ENCODE measurements around the gene CELF1.

Gene CELF1

DNA sequence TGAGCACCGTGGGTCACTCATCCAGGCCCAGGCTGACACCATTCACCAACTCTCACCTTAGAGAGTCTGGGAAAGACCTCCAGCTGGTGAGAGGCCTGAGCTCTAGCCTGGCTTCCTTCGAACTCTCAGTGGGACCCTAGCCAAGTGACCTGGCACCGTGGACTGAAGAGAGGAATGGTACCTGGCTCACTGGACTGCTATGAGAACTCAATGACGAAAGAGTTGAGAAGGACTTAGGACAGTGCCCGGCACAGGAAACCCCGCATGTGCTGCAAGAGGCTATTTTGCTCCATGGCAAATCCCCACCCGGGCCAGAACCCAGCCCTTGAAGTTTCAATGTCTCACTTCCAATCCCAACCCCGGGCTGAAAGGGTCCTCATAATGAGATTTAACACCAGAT lies 103.4 kb downstream of the CELF1 start:
- Mint-ChIP-seq H3K4me1 (ENCODE audit: low read depth) (no peaks in the 10 kb centered on the region), H3K4me3 (no peak overlapping the region), H3K27me3 (no peaks in the 10 kb centered on the region), H3K27ac (no peak overlapping the region), H3K36me3 (no peaks in the 10 kb centered on the region), H3K9me3 (ENCODE audit: low read depth) (no peaks in the 10 kb centered on the region)

- H3K4me1 Mint-ChIP-seq (ENCODE audit: low read depth) = peaks cover 1% of the 10 kb centered on the region
- H3K36me3 Mint-ChIP-seq = no peaks in the 10 kb centered on the region
- no peak within 1 kb of the TSS for H3K27ac Mint-ChIP-seq
- no peaks in the 10 kb centered on the region for H3K27me3 Mint-ChIP-seq
- no peaks in the 10 kb centered on the region for H3K9me3 Mint-ChIP-seq (ENCODE audit: low read depth)
- no peak within 1 kb of the TSS for H3K4me3 Mint-ChIP-seq
Observed at GRCh38 chr11:47448566-47449427, 104.1 kb downstream of the CELF1 start, which contains the start of gene RAPSN. Gene RAPSN, minus strand, starts transcription at chr11:47449136. Its CDS starts 172 bp downstream, at chr11:47448964.

- no peak overlapping the region for H3K27ac Mint-ChIP-seq
Observed at GRCh38 chr11:47447906-47448305, 105.0 kb downstream of the CELF1 start.

DNA sequence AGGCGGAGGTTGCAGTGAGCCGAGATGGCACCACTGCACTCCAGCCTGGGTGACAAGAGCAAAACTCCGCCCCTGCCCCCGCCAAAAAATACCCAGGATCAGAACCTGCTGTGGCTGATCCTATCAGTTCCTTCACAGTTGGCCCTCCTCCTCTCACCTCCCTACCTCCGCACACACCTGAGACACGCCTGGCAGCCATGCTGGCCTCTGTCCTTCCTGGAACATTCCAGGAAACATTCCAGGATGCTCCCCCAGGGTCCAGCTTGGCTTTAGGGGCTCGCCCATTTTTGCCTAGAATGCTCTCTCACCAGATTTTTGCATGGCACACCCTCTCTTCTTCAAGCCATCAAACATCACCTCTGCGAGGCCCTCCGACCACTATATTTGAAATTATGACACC lies 106.1 kb downstream of the CELF1 start:
- Mint-ChIP-seq H3K4me3 (no peak overlapping the region), H3K9me3 (ENCODE audit: low read depth) (no peaks in the 10 kb centered on the region), H3K4me1 (ENCODE audit: low read depth) (peaks cover 10% of the 10 kb centered on the region), H3K36me3 (no peaks in the 10 kb centered on the region), H3K27me3 (no peaks in the 10 kb centered on the region), H3K27ac (no peak overlapping the region)

More at GRCh38 chr11:47447906-47448305, 105.0 kb downstream of the CELF1 start:
- H3K4me3 Mint-ChIP-seq = no peak overlapping the region
- no peaks in the 10 kb centered on the region for H3K9me3 Mint-ChIP-seq (ENCODE audit: low read depth)
- no peaks in the 10 kb centered on the region for H3K36me3 Mint-ChIP-seq
- peaks cover 9% of the 10 kb centered on the region for H3K4me1 Mint-ChIP-seq (ENCODE audit: low read depth)
- no peaks in the 10 kb centered on the region for H3K27me3 Mint-ChIP-seq

GRCh38 chr11:47445840-47446239 lies 107.1 kb downstream of the CELF1 start:
- H3K27ac Mint-ChIP-seq = no peak overlapping the region
- H3K27me3 Mint-ChIP-seq = no peaks in the 10 kb centered on the region
- no peaks in the 10 kb centered on the region for H3K36me3 Mint-ChIP-seq
- no peak overlapping the region for H3K4me3 Mint-ChIP-seq
- no peaks in the 10 kb centered on the region for H3K9me3 Mint-ChIP-seq (ENCODE audit: low read depth)
- H3K4me1 Mint-ChIP-seq (ENCODE audit: low read depth) = peaks cover 10% of the 10 kb centered on the region

GRCh38 chr11:47443817-47444216 lies 109.1 kb downstream of the CELF1 start:
- H3K36me3 Mint-ChIP-seq = no peaks in the 10 kb centered on the region
- H3K27me3 Mint-ChIP-seq = no peaks in the 10 kb centered on the region
- H3K4me1 Mint-ChIP-seq (ENCODE audit: low read depth) = peaks cover 10% of the 10 kb centered on the region
- no peak overlapping the region for H3K4me3 Mint-ChIP-seq
- H3K27ac Mint-ChIP-seq = no peak overlapping the region
- no peaks in the 10 kb centered on the region for H3K9me3 Mint-ChIP-seq (ENCODE audit: low read depth)

GRCh38 chr11:47443028-47443700 lies 109.8 kb downstream of the CELF1 start:
- Mint-ChIP-seq H3K36me3 (no peaks in the 10 kb centered on the region), H3K4me3 (no peak overlapping the region), H3K4me1 (ENCODE audit: low read depth) (peaks cover 10% of the 10 kb centered on the region), H3K27me3 (no peaks in the 10 kb centered on the region), H3K9me3 (ENCODE audit: low read depth) (no peaks in the 10 kb centered on the region), H3K27ac (no peak overlapping the region)

GRCh38 chr11:47442514-47442913 lies 110.4 kb downstream of the CELF1 start:
- peaks cover 10% of the 10 kb centered on the region for H3K4me1 Mint-ChIP-seq (ENCODE audit: low read depth)
- no peaks in the 10 kb centered on the region for H3K36me3 Mint-ChIP-seq
- H3K4me3 Mint-ChIP-seq = no peak overlapping the region
- H3K27me3 Mint-ChIP-seq = no peaks in the 10 kb centered on the region
- no peak overlapping the region for H3K27ac Mint-ChIP-seq
- no peaks in the 10 kb centered on the region for H3K9me3 Mint-ChIP-seq (ENCODE audit: low read depth)

DNA sequence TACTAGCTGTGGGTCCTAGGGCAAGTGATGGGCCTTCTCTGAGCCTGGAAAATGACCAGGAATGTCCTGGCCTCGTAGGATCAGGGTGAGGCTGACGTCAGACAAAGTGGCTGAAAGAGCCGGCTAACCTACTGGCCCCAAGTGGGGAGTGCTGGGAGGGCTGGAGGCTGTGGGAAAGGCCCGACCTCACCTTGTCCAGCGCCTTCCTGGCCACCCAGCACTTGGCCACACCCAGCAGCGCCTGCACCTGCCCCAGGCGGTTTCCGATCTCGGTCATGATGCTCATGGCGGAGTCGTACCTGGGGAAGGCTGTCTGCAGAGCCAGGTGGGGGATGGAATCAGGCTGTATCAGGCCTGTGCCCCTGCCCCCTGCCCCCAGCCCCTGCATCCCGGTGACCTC lies 111.5 kb downstream of the CELF1 start:
- no peak overlapping the region for H3K27ac Mint-ChIP-seq
- no peaks in the 10 kb centered on the region for H3K9me3 Mint-ChIP-seq (ENCODE audit: low read depth)
- H3K4me3 Mint-ChIP-seq = no peak overlapping the region
- H3K4me1 Mint-ChIP-seq (ENCODE audit: low read depth) = peaks cover 10% of the 10 kb centered on the region
- H3K36me3 Mint-ChIP-seq = no peaks in the 10 kb centered on the region
- no peaks in the 10 kb centered on the region for H3K27me3 Mint-ChIP-seq

GRCh38 chr11:47440054-47440476 lies 112.9 kb downstream of the CELF1 start:
- no peaks in the 10 kb centered on the region for H3K9me3 Mint-ChIP-seq (ENCODE audit: low read depth)
- H3K36me3 Mint-ChIP-seq = no peaks in the 10 kb centered on the region
- no peaks in the 10 kb centered on the region for H3K27me3 Mint-ChIP-seq
- H3K4me3 Mint-ChIP-seq = no peak overlapping the region
- peaks cover 10% of the 10 kb centered on the region for H3K4me1 Mint-ChIP-seq (ENCODE audit: low read depth)
- no peak overlapping the region for H3K27ac Mint-ChIP-seq

- Mint-ChIP-seq H3K4me3 (no peak overlapping the region), H3K4me1 (ENCODE audit: low read depth) (peaks cover 9% of the 10 kb centered on the region)
Observed at GRCh38 chr11:47438721-47439120, 114.2 kb downstream of the CELF1 start.

GRCh38 chr11:47437746-47438418 lies 115.0 kb downstream of the CELF1 start:
- peaks cover under 1% of the 10 kb centered on the region for H3K4me1 Mint-ChIP-seq (ENCODE audit: low read depth)
- H3K4me3 Mint-ChIP-seq = no peak overlapping the region
- H3K27me3 Mint-ChIP-seq = no peaks in the 10 kb centered on the region
- H3K9me3 Mint-ChIP-seq (ENCODE audit: low read depth) = no peaks in the 10 kb centered on the region
- H3K36me3 Mint-ChIP-seq = no peaks in the 10 kb centered on the region
- no peak overlapping the region for H3K27ac Mint-ChIP-seq

More at GRCh38 chr11:47438721-47439120, 114.2 kb downstream of the CELF1 start:
- Mint-ChIP-seq H3K36me3 (no peaks in the 10 kb centered on the region), H3K9me3 (ENCODE audit: low read depth) (no peaks in the 10 kb centered on the region), H3K27ac (no peak overlapping the region), H3K27me3 (no peaks in the 10 kb centered on the region)

DNA sequence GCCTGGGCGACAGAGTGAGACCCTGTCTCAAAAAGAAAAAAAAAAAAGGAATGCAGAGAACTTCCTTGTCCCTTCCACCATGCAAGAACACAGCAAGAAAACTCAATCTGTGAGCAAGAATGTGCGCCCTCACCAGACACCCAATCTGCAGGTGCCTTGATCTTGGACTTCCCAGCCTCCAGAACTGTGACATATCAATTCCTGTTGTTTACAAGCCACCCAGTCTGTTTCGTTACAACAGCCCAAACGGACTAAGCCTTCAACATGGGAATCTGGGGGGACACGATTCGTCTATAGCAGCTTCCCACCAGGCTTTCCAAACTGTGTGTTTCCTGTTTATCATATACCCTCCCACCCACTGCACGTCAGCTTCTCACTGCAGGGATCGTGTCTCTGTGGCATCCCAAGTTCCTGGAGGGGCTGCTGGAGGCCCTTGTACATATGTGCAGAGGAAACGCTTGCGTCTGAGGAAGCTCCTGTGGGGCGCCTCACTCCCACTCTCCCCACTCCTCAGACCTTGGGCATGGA lies 115.7 kb downstream of the CELF1 start:
- H3K27ac Mint-ChIP-seq = no peak overlapping the region
- no peaks in the 10 kb centered on the region for H3K9me3 Mint-ChIP-seq (ENCODE audit: low read depth)
- no peak overlapping the region for H3K4me3 Mint-ChIP-seq
- no peaks in the 10 kb centered on the region for H3K4me1 Mint-ChIP-seq (ENCODE audit: low read depth)
- H3K36me3 Mint-ChIP-seq = no peaks in the 10 kb centered on the region
- H3K27me3 Mint-ChIP-seq = no peaks in the 10 kb centered on the region

- H3K9me3 Mint-ChIP-seq (ENCODE audit: low read depth) = no peaks in the 10 kb centered on the region
- H3K27me3 Mint-ChIP-seq = no peaks in the 10 kb centered on the region
- H3K4me1 Mint-ChIP-seq (ENCODE audit: low read depth) = no peaks in the 10 kb centered on the region
- H3K4me3 Mint-ChIP-seq = no peak overlapping the region
- no peak overlapping the region for H3K27ac Mint-ChIP-seq
- H3K36me3 Mint-ChIP-seq = no peaks in the 10 kb centered on the region
Observed at GRCh38 chr11:47436726-47437125, 116.2 kb downstream of the CELF1 start.

DNA sequence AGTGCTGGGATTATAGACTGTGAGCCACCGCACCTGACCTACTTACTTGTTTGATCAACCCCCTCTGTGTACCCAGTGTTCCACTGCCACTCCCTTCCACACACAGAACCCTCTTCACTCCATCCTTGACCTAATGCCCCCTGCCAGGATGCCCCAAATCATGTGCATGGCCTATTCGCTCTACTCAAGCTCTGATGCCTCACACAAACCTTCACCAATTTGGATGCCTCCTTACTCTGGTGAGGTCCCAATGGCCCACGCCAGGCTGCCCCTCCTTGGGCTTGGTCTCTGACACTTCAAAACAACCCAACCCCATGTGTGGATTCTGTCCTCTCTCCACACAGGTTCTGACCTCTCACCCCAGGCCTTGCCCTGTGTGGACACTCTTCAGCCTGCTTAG lies 117.2 kb downstream of the CELF1 start:
- Mint-ChIP-seq H3K4me3 (no peak overlapping the region), H3K36me3 (no peaks in the 10 kb centered on the region), H3K4me1 (ENCODE audit: low read depth) (no peaks in the 10 kb centered on the region), H3K27ac (no peak overlapping the region), H3K9me3 (ENCODE audit: low read depth) (no peaks in the 10 kb centered on the region), H3K27me3 (no peaks in the 10 kb centered on the region)
